ENCODE measurements around the gene ZWILCH. TPM values are rescaled to one million over a fixed set of nuclear protein-coding genes. Genes with fewer than 3 reads are reported as not detected.

The ZWILCH gene
- total RNA-seq, 1 experiment from 2014 or later, result 21.6 TPM

DNA sequence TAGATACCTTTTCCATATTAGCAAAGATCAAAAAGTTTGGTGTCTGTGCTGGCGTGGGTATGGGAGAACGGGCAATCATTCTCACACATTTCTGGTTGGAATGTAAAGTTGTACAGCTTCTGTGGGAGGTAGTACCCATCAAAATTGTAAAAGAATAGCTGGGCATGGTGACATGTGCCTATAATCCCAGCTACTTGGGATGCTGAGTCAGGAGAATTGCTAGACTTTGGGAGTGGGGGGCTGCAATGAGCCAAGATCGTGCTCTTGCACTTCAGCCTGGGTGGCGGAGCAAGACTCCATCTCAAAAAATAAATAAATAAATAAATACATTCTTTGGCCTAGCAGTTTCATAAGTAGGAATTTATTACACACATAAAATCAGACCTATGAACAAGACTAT lies 37.8 kb downstream of the ZWILCH start:
- no peaks in the 10 kb centered on the region for H3K9me3 Mint-ChIP-seq (ENCODE audit: unreplicated experiment)
- H3K27me3 ChIP-seq (replicated peaks; ENCODE audit: control insufficient read depth, insufficient read depth, low read length), result no peaks in the 10 kb centered on the region
- TF ChIP-seq, protein P1, sequence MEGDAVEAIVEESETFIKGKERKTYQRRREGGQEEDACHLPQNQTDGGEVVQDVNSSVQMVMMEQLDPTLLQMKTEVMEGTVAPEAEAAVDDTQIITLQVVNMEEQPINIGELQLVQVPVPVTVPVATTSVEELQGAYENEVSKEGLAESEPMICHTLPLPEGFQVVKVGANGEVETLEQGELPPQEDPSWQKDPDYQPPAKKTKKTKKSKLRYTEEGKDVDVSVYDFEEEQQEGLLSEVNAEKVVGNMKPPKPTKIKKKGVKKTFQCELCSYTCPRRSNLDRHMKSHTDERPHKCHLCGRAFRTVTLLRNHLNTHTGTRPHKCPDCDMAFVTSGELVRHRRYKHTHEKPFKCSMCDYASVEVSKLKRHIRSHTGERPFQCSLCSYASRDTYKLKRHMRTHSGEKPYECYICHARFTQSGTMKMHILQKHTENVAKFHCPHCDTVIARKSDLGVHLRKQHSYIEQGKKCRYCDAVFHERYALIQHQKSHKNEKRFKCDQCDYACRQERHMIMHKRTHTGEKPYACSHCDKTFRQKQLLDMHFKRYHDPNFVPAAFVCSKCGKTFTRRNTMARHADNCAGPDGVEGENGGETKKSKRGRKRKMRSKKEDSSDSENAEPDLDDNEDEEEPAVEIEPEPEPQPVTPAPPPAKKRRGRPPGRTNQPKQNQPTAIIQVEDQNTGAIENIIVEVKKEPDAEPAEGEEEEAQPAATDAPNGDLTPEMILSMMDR (IDR thresholded peaks at IDR 0.05; ENCODE audit: insufficient read depth in 1 of 2, low read depth in 1 of 2, low read length in 1 of 2, severe bottlenecking in 1 of 2, unreplicated experiment in 1 of 2), result no peak
- H3K4me1 ChIP-seq, result no peaks in the 10 kb centered on the region
- no peak overlapping the region for H3K4me3 Mint-ChIP-seq (ENCODE audit: unreplicated experiment)
- CTCF ChIA-PET, result no interaction called here
- H3K4me3 ChIP-seq (ENCODE audit: low read depth, low read length), result no peak overlapping the region
- peaks cover 8% of the 10 kb centered on the region for H3K36me3 Mint-ChIP-seq (ENCODE audit: insufficient read depth, unreplicated experiment)
- DNase-seq, result no peak
- H3K27ac Mint-ChIP-seq (ENCODE audit: unreplicated experiment), result no peak overlapping the region
- POLR2A ChIA-PET, result no interaction called here
- intact Hi-C loops (cut with micrococcal nuclease; ENCODE audit: unreplicated experiment), result no loop called here
- no peaks in the 10 kb centered on the region for H3K36me3 ChIP-seq (ENCODE audit: control insufficient read depth, insufficient read depth, low read length)
- H3K27me3 Mint-ChIP-seq (ENCODE audit: insufficient read depth, unreplicated experiment), result no peaks in the 10 kb centered on the region
- H3K9me3 ChIP-seq, result no peaks in the 10 kb centered on the region
- no TSS peak for BruUV-seq (replicated peaks)
- H3K4me1 Mint-ChIP-seq (ENCODE audit: low read depth, unreplicated experiment), result no peaks in the 10 kb centered on the region

GRCh38 chr15:66545255-66545654 lies 40.1 kb downstream of the ZWILCH start:
- Mint-ChIP-seq H3K9me3 (ENCODE audit: unreplicated experiment) (no peaks in the 10 kb centered on the region), H3K4me1 (ENCODE audit: low read depth, unreplicated experiment) (no peaks in the 10 kb centered on the region), H3K36me3 (ENCODE audit: insufficient read depth, unreplicated experiment) (peaks cover 13% of the 10 kb centered on the region), H3K4me3 (ENCODE audit: unreplicated experiment) (no peak overlapping the region), H3K27ac (ENCODE audit: unreplicated experiment) (no peak overlapping the region), H3K27me3 (ENCODE audit: insufficient read depth, unreplicated experiment) (no peaks in the 10 kb centered on the region)
- intact Hi-C loops (cut with micrococcal nuclease; ENCODE audit: unreplicated experiment), result no loop called here
- Histone ChIP-seq H3K27me3 (replicated peaks; ENCODE audit: control insufficient read depth, insufficient read depth, low read length) (no peaks in the 10 kb centered on the region), H3K4me3 (ENCODE audit: low read depth, low read length) (no peak overlapping the region), H3K9me3 (no peaks in the 10 kb centered on the region), H3K36me3 (ENCODE audit: control insufficient read depth, insufficient read depth, low read length) (no peaks in the 10 kb centered on the region), H3K4me1 (no peaks in the 10 kb centered on the region)
- BruUV-seq (replicated peaks), result no TSS peak
- no peak for DNase-seq
- TF ChIP-seq, protein P1 (IDR thresholded peaks at IDR 0.05; ENCODE audit: insufficient read depth in 1 of 2, low read depth in 1 of 2, low read length in 1 of 2, severe bottlenecking in 1 of 2, unreplicated experiment in 1 of 2), result no peak
- ChIA-PET CTCF (no interaction called here), POLR2A (no interaction called here)

- DNase-seq, result no peak
- Mint-ChIP-seq H3K4me3 (ENCODE audit: unreplicated experiment) (no peak overlapping the region), H3K27me3 (ENCODE audit: insufficient read depth, unreplicated experiment) (no peaks in the 10 kb centered on the region), H3K9me3 (ENCODE audit: unreplicated experiment) (no peaks in the 10 kb centered on the region), H3K36me3 (ENCODE audit: insufficient read depth, unreplicated experiment) (no peaks in the 10 kb centered on the region), H3K27ac (ENCODE audit: unreplicated experiment) (no peak overlapping the region), H3K4me1 (ENCODE audit: low read depth, unreplicated experiment) (no peaks in the 10 kb centered on the region)
- ChIA-PET POLR2A (no interaction called here), CTCF (no interaction called here)
- H3K4me3 ChIP-seq (ENCODE audit: low read depth, low read length), result no peak overlapping the region
- TF ChIP-seq, protein P1 (IDR thresholded peaks at IDR 0.05; ENCODE audit: insufficient read depth in 1 of 2, low read depth in 1 of 2, low read length in 1 of 2, severe bottlenecking in 1 of 2, unreplicated experiment in 1 of 2), result no peak
- H3K36me3 ChIP-seq (ENCODE audit: control insufficient read depth, insufficient read depth, low read length), result no peaks in the 10 kb centered on the region
- no peaks in the 10 kb centered on the region for H3K27me3 ChIP-seq (replicated peaks; ENCODE audit: control insufficient read depth, insufficient read depth, low read length)
- no peaks in the 10 kb centered on the region for H3K4me1 ChIP-seq
- H3K9me3 ChIP-seq, result no peaks in the 10 kb centered on the region
- no TSS peak for BruUV-seq (replicated peaks)
- intact Hi-C loops (cut with micrococcal nuclease; ENCODE audit: unreplicated experiment), result no loop called here
These were observed 50.6 kb downstream of the ZWILCH start for GRCh38 chr15:66555685-66556084.

Data from Caco-2 (cell line).